Right atrium auricular region (tissue), 2 donors: Measurements from ENCODE around the gene ATP6V0E2. TPM values are rescaled to one million over a fixed set of nuclear protein-coding genes. Genes with fewer than 3 reads are reported as not detected.

ENCODE experiments used
- DNase-seq: peaks from one replicate; pipeline ENCODE4 v3.0.0-alpha.2; 2019; ENCODE audit warnings: low spot score
- H3K27ac ChIP-seq, 2 donors: fragments of 200-600 bp; sonication (generic); 1 replicate in 1 of 2; 2 replicates in 1 of 2; pipeline ENCODE4 v1.5.1; 2016 to 2019
- H3K27me3 ChIP-seq, 2 donors: fragments of 200-600 bp; sonication (generic); one replicate each; pipeline versions ENCODE4 v1.5.1 to v1.6.0; 2017 to 2019
- H3K36me3 ChIP-seq: fragments of 200-600 bp; sonication (generic); one replicate; pipeline ENCODE4 v1.5.1; 2016
- H3K4me1 ChIP-seq, 2 donors: fragments of 200-600 bp; sonication (generic); one replicate each; pipeline versions ENCODE4 v1.5.1 to v1.6.0; 2017 to 2019
- H3K4me3 ChIP-seq, 2 donors: fragments of 200-600 bp; sonication (generic); 1 replicate in 1 of 2; 2 replicates in 1 of 2; pipeline ENCODE4 v1.5.1; 2017 to 2019; ENCODE audit warnings: mild to moderate bottlenecking in 1 of 2, moderate library complexity in 1 of 2
- H3K9me3 ChIP-seq, 2 donors: fragments of 200-600 bp; sonication (generic); one replicate each; pipeline ENCODE4 v1.5.1; 2019
- CTCF ChIP-seq, 2 donors: fragments of 200-600 bp; sonication (generic); IDR thresholded peaks; one replicate each; pipeline ENCODE4 v1.5.1; 2019; ENCODE audit warnings: antibody characterized with exemption in 2 of 2
- total RNA-seq, 2 donors: library from RNA; depleted of rRNA; stranded (reverse); fragments of >200 nt; gene quantifications; one replicate each; pipeline ENCODE4 v1.1.0, GENCODE V29; 2016

Gene ATP6V0E2
- total RNA-seq, 2 donors from 2014 or later = 60.7 to 122 TPM

DNA sequence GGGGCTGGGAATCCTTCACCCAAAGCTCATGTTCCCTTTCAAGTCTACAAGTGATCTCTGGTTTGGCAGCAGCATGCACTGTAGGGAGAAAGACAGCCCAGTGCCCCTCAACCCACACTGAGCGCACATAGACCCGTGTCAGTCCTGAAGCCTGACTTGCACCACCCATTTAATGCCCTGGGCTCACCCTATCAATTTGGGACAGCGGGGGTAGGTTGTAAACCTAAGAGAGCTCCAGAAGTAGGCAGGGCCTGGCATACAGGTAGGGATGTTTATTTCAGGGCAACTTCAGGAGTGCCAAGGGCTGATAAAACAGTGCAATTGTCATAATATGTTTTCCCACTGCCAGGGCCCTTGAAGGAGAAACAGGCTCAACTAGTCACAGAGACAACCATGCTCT lies 3.5 kb upstream of the ATP6V0E2 start:
- Histone ChIP-seq H3K9me3 (no peaks in the 10 kb centered on the region), H3K27me3 (no peaks in the 10 kb centered on the region), H3K36me3 (peaks cover 4% of the 10 kb centered on the region), H3K4me1 (peaks cover 0 to 21% of the 10 kb centered on the region in 2 donors), H3K4me3 (no peak overlapping the region), H3K27ac (no peak overlapping the region)
- TF ChIP-seq CTCF (IDR thresholded peaks at IDR 0.05) = no peak
- DNase-seq = no peak

DNA sequence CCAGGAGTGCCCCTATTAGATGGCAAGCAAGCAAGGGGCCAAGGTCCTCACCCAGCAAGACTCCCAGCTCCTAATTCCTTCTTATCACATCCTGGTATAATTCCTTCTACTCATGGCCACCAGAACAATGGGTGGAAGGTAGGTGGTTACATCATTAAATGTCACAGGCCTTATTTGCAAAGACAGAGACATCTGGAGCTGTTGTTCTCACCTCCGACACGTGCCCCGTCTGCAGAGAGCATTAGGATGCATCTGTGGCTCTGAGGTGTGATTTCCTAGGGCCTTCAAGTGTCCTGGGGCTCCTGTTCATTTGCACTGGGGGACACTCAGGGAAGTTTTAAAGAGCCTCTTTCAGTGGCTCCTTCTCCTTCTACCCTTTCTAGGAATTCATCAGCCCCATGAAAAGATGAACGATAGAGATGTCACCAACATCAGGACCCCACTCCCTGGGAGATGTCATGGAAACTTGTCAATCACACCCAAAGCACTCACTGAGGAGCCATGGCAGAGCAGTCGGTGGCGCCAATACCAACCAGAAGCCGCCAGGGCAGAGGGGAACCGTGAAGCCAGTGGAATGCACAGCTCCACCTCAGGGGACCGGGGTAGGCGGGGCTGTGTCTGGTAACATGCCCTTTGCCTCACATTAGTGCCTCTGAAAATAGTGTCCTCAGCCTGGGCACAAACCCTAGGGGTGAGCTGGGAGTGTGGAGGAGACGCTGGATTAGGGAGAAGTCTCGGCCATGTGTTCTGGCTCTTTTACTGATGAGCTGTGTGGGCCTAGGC lies 2.9 kb upstream of the ATP6V0E2 start:
- H3K27ac ChIP-seq = no peak overlapping the region
- peaks cover 0 to 21% of the 10 kb centered on the region in 2 donors for H3K4me1 ChIP-seq
- H3K27me3 ChIP-seq = no peaks in the 10 kb centered on the region
- TF ChIP-seq CTCF (IDR thresholded peaks at IDR 0.05) = no peak
- H3K9me3 ChIP-seq = no peaks in the 10 kb centered on the region
- no peak overlapping the region for H3K4me3 ChIP-seq
- DNase-seq = no peak
- no peaks in the 10 kb centered on the region for H3K36me3 ChIP-seq

- Histone ChIP-seq H3K4me1 (peaks cover 0 to 21% of the 10 kb centered on the region in 2 donors), H3K9me3 (no peaks in the 10 kb centered on the region), H3K27ac (peak overlapping the region in 1 of 2 donors; percentile 96), H3K27me3 (no peaks in the 10 kb centered on the region), H3K4me3 (no peak overlapping the region), H3K36me3 (no peaks in the 10 kb centered on the region)
- DNase-seq = no peak
- TF ChIP-seq CTCF (IDR thresholded peaks at IDR 0.05) = no peak
These were observed 2.2 kb upstream of the ATP6V0E2 start for GRCh38 chr7:149871576-149871975.

- peak in 1 of 2 donors; percentile 36 for TF ChIP-seq CTCF (IDR thresholded peaks at IDR 0.05)
- Histone ChIP-seq H3K4me3 (peak overlapping the region; percentile 77), H3K4me1 (peaks cover 0 to 21% of the 10 kb centered on the region in 2 donors), H3K27me3 (no peaks in the 10 kb centered on the region), H3K36me3 (no peaks in the 10 kb centered on the region), H3K9me3 (no peaks in the 10 kb centered on the region), H3K27ac (peak overlapping the region; percentile 96 to 98)
- DNase-seq = peak; percentile 95
These were observed 1.2 kb upstream of the ATP6V0E2 start for GRCh38 chr7:149872419-149873073.

- H3K36me3 ChIP-seq = no peaks in the 10 kb centered on the region
- peak overlapping the region; percentile 96 to 98 for H3K27ac ChIP-seq
- H3K9me3 ChIP-seq = no peaks in the 10 kb centered on the region
- H3K4me3 ChIP-seq = peak overlapping the region; percentile 77
- H3K4me1 ChIP-seq = peaks cover 0 to 21% of the 10 kb centered on the region in 2 donors
- DNase-seq = no peak
- TF ChIP-seq CTCF (IDR thresholded peaks at IDR 0.05) = no peak
- H3K27me3 ChIP-seq = no peaks in the 10 kb centered on the region
These were observed 338 bp downstream of the ATP6V0E2 start for GRCh38 chr7:149873970-149874643.
